GM12874 (cell line): Measurements from ENCODE around the gene COL4A3.

ENCODE experiments used
- CTCF ChIP-seq: IDR thresholded peaks from 2 replicates; pipeline ENCODE4 v1.5.1; 2011; ENCODE audit warnings: low read depth, mild to moderate bottlenecking, control low read depth, low read length, moderate library complexity; ENCODE audit not compliant: insufficient read depth

COL4A3 gene

GRCh38 chr2:227267410-227268115 is 103.1 kb downstream of the COL4A3 start:
- no peak for TF ChIP-seq CTCF

- no peak for TF ChIP-seq CTCF
Measured at GRCh38 chr2:227280895-227281294, 116.5 kb downstream of the COL4A3 start.

GRCh38 chr2:227285741-227286236 is 121.4 kb downstream of the COL4A3 start:
- TF ChIP-seq CTCF = no peak

- no peak for TF ChIP-seq CTCF
Measured at GRCh38 chr2:227287771-227288170, 123.3 kb downstream of the COL4A3 start.

GRCh38 chr2:227292314-227292713 is 127.9 kb downstream of the COL4A3 start:
- no peak for TF ChIP-seq CTCF

- TF ChIP-seq CTCF = no peak
Measured at GRCh38 chr2:227293531-227293930, 129.1 kb downstream of the COL4A3 start.

GRCh38 chr2:227295806-227296205 is 131.4 kb downstream of the COL4A3 start:
- TF ChIP-seq CTCF = no peak
